ENCODE data around the gene SH2D4B.

SH2D4B gene

DNA sequence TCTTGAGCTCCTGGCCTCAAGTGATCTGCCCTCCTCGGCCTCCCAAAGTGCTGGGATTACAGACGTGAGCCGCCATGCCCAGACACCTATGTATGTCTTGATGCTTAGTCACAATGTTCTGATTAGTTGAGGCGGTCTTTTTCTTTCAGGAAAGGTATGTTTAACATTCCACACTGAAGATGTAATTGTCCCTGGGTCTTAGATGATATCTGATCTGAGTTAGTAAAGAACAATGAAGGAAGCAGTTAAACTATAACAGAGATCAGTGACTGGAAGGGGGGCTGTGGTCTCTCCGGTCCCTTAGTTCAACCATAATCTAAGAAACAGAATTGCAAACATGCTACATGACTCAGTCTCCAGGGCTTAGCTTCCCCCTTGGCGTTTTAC is 31.5 kb upstream of the SH2D4B start:
- TF ChIP-seq, protein P1, sequence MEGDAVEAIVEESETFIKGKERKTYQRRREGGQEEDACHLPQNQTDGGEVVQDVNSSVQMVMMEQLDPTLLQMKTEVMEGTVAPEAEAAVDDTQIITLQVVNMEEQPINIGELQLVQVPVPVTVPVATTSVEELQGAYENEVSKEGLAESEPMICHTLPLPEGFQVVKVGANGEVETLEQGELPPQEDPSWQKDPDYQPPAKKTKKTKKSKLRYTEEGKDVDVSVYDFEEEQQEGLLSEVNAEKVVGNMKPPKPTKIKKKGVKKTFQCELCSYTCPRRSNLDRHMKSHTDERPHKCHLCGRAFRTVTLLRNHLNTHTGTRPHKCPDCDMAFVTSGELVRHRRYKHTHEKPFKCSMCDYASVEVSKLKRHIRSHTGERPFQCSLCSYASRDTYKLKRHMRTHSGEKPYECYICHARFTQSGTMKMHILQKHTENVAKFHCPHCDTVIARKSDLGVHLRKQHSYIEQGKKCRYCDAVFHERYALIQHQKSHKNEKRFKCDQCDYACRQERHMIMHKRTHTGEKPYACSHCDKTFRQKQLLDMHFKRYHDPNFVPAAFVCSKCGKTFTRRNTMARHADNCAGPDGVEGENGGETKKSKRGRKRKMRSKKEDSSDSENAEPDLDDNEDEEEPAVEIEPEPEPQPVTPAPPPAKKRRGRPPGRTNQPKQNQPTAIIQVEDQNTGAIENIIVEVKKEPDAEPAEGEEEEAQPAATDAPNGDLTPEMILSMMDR (IDR thresholded peaks at IDR 0.05; ENCODE audit: low read depth, low read length, missing control alignments), result no peak
- H3K4me3 ChIP-seq (ENCODE audit: low read depth, low read length), result no peak overlapping the region
- DNase-seq (ENCODE audit: low read depth), result no peak

DNA sequence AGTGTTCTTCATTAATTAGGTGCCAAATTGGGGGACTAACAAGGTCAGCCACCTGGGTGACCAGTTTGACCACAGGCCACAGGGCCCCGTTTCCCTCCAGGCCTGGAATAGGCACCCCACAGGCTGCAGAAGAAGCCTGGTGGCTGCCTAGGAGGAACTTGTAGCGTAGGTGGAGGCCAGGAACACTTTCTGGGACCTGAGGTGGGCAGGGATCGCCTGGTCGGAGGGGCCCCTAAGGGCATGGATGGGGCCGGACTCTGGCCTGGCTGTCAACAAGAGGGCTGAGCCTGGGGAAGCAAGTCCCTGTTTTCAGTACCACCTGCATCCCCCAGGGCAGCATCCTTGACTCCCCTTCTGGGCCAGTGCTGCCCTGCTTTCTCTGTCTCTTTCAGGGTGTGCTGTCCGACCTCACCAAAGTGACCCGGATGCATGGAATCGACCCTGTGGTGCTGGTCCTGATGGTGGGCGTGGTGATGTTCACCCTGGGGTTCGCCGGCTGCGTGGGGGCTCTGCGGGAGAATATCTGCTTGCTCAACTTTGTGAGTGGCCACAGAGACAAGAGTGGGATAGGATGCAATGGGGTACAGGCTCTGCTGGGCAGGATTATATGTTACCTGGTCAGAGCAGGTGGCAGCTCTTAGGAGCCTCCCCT is 30.7 kb upstream of the SH2D4B start:
- TF ChIP-seq, protein P1 (IDR thresholded peaks at IDR 0.05; ENCODE audit: low read depth, low read length, missing control alignments), result no peak
- H3K4me3 ChIP-seq (ENCODE audit: low read depth, low read length), result no peak overlapping the region
- DNase-seq (ENCODE audit: low read depth), result no peak

DNA sequence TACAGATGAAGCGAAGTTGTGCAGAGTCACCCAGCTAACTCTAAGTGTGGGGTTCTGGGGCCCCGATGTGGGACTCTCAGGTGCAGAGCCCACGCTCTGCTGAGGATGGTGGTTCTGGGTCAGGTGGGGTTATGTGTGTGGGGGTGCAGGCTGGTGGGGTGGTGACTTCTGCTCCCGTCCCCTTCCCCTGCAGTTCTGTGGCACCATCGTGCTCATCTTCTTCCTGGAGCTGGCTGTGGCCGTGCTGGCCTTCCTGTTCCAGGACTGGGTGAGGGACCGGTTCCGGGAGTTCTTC is 28.6 kb upstream of the SH2D4B start:
- TF ChIP-seq, protein P1 (IDR thresholded peaks at IDR 0.05; ENCODE audit: low read depth, low read length, missing control alignments), result no peak
- DNase-seq (ENCODE audit: low read depth), result no peak
- H3K4me3 ChIP-seq (ENCODE audit: low read depth, low read length), result no peak overlapping the region

GRCh38 chr10:80509403-80510161 is 28.1 kb upstream of the SH2D4B start:
- TF ChIP-seq, protein P1 (IDR thresholded peaks at IDR 0.05; ENCODE audit: low read depth, low read length, missing control alignments), result no peak
- DNase-seq (ENCODE audit: low read depth), result no peak
- H3K4me3 ChIP-seq (ENCODE audit: low read depth, low read length), result no peak overlapping the region

- DNase-seq (ENCODE audit: low read depth), result no peak
- TF ChIP-seq, protein P1 (IDR thresholded peaks at IDR 0.05; ENCODE audit: low read depth, low read length, missing control alignments), result no peak
- H3K4me3 ChIP-seq (ENCODE audit: low read depth, low read length), result no peak overlapping the region
Observed at GRCh38 chr10:80512031-80512526, 25.6 kb upstream of the SH2D4B start.

DNA sequence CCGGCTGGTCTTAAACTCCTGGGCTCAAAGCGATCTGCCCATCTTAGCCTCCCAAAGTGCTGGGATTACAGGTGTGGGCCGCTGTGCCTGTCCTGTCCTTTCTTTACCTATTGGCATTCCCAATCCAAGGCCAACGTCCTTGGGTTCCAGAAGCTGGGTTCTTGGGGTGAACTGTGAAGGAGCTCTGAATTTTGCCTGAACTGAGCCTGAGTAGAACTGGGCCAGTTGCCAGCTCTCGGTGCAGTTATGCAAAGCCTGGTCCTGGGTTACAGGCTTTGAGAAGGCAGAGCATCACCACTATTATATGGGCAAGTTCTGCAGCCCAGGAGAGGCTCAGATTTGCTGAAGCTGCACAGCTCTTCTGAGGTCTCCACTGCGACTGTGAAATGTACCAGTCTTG is 24.6 kb upstream of the SH2D4B start:
- TF ChIP-seq, protein P1 (IDR thresholded peaks at IDR 0.05; ENCODE audit: low read depth, low read length, missing control alignments), result no peak
- no peak for DNase-seq (ENCODE audit: low read depth)
- H3K4me3 ChIP-seq (ENCODE audit: low read depth, low read length), result no peak overlapping the region
